ENCODE results near the gene IMMP2L. TPM values are rescaled to one million over a fixed set of nuclear protein-coding genes. Genes with fewer than 3 reads are reported as not detected.

IMMP2L gene
- total RNA-seq, 1 donor from 2014 or later, result 17.8 TPM

GRCh38 chr7:111392294-111392693, 170.0 kb downstream of the IMMP2L start:
- Histone ChIP-seq H3K27me3 (ENCODE audit: low read depth) (no peaks in the 10 kb centered on the region), H3K27ac (replicated peaks) (peak overlapping the region; percentile 73), H3K9me3 (replicated peaks) (no peaks in the 10 kb centered on the region), H3K4me1 (peaks cover 26% of the 10 kb centered on the region), H3K36me3 (no peaks in the 10 kb centered on the region), H3K4me3 (no peak overlapping the region)
- TF ChIP-seq, protein P1, sequence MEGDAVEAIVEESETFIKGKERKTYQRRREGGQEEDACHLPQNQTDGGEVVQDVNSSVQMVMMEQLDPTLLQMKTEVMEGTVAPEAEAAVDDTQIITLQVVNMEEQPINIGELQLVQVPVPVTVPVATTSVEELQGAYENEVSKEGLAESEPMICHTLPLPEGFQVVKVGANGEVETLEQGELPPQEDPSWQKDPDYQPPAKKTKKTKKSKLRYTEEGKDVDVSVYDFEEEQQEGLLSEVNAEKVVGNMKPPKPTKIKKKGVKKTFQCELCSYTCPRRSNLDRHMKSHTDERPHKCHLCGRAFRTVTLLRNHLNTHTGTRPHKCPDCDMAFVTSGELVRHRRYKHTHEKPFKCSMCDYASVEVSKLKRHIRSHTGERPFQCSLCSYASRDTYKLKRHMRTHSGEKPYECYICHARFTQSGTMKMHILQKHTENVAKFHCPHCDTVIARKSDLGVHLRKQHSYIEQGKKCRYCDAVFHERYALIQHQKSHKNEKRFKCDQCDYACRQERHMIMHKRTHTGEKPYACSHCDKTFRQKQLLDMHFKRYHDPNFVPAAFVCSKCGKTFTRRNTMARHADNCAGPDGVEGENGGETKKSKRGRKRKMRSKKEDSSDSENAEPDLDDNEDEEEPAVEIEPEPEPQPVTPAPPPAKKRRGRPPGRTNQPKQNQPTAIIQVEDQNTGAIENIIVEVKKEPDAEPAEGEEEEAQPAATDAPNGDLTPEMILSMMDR (IDR thresholded peaks at IDR 0.05; ENCODE audit: borderline replicate concordance), result no peak
- intact Hi-C loops (cut with micrococcal nuclease), result no loop called here
- no peak for DNase-seq

DNA sequence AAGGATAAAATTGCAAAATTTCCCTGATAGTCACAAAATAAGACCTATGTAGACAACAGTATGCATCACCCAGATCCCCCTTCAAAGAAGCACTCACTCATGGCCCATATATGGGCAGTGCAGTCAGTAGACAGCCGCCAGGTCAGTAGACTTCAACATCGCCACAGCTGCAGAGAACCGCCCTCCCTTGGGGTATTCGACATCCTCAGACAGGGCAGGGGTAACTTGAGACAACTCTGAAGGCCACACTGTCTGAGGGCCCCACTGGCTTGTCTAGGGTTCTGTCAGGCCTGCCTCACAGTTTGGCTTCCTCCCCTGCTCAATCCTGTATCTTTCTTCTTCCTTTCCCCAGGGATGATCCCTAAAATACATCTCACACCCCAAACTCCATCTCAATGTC, 172.3 kb downstream of the IMMP2L start:
- Histone ChIP-seq H3K27me3 (ENCODE audit: low read depth) (no peaks in the 10 kb centered on the region), H3K27ac (replicated peaks) (no peak overlapping the region), H3K4me3 (no peak overlapping the region), H3K9me3 (replicated peaks) (no peaks in the 10 kb centered on the region), H3K36me3 (no peaks in the 10 kb centered on the region), H3K4me1 (peaks cover 26% of the 10 kb centered on the region)
- intact Hi-C loops (cut with micrococcal nuclease), result no loop called here
- DNase-seq, result no peak
- TF ChIP-seq, protein P1 (IDR thresholded peaks at IDR 0.05; ENCODE audit: borderline replicate concordance), result no peak

- intact Hi-C loops (cut with micrococcal nuclease), result no loop called here
- H3K4me1 ChIP-seq, result peaks cover 23% of the 10 kb centered on the region
- DNase-seq, result no peak
- TF ChIP-seq, protein P1 (IDR thresholded peaks at IDR 0.05; ENCODE audit: borderline replicate concordance), result no peak
- no peaks in the 10 kb centered on the region for H3K36me3 ChIP-seq
- H3K9me3 ChIP-seq (replicated peaks), result no peaks in the 10 kb centered on the region
- H3K4me3 ChIP-seq, result no peak overlapping the region
- no peaks in the 10 kb centered on the region for H3K27me3 ChIP-seq (ENCODE audit: low read depth)
- H3K27ac ChIP-seq (replicated peaks), result no peak overlapping the region
Measured at GRCh38 chr7:111388912-111389311, 173.4 kb downstream of the IMMP2L start.

DNA sequence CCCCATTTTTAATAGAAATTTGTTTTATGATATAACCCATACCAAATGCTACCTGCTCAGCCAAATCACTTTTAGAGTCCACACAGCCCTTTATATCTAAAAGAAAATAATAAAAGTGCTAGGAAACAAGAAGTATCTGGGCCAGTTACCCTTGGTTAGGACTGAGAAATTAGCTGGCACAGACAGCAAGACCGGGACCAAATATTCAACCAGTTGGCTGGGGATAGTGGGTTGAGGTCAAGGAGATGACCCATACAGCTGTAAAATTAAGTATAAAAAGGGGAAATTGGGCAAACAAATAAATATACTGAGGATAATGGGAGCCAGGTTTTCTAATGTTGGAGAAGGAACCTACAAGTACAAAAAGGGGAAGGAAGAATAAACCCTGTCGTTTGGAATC, 174.3 kb downstream of the IMMP2L start:
- no peak for DNase-seq
- H3K27me3 ChIP-seq (ENCODE audit: low read depth), result no peaks in the 10 kb centered on the region
- no peak overlapping the region for H3K4me3 ChIP-seq
- TF ChIP-seq, protein P1 (IDR thresholded peaks at IDR 0.05; ENCODE audit: borderline replicate concordance), result no peak
- H3K9me3 ChIP-seq (replicated peaks), result no peaks in the 10 kb centered on the region
- intact Hi-C loops (cut with micrococcal nuclease), result no loop called here
- H3K4me1 ChIP-seq, result peaks cover 16% of the 10 kb centered on the region
- H3K27ac ChIP-seq (replicated peaks), result no peak overlapping the region
- no peaks in the 10 kb centered on the region for H3K36me3 ChIP-seq

DNA sequence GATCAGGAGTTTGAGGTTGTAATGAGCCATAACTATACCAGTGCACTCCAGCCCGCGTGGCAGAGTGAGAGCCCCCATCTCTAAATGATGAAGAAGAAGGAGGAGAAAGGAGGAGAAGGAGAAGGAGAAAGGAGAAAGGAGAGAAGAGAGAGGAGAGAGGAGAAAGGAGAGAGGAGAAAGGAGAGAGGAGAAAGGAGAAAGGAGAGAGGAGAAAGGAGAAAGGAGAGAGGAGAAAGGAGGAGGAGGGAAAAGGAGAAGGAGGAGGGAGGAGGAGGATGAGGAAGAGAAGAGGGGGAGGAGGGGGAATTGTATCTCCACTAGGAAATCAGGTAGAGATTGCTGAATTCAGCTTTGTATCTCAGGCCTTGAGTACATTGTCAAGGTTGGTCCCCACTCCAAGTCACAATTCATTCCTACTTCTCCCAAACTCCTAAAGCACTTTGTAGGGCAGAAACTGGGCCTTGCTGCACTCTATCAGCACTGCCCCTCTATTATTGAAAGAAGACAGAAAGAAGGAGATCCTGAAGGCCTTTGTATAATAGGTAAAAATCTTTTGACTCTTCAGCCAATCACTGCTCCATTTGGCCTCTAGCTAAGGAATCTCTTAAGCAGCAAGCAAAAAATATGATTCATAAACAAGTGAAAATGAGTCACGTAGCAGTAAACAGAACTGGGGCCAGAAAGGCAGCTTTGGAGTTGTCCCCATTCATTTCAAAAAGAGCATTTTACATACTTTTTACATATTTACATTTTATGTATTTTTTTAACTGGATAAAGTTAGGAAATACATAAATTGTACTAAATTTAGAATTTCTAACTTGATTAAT, 178.0 kb downstream of the IMMP2L start:
- Histone ChIP-seq H3K36me3 (no peaks in the 10 kb centered on the region), H3K4me1 (peaks cover 4% of the 10 kb centered on the region), H3K27me3 (ENCODE audit: low read depth) (no peaks in the 10 kb centered on the region), H3K27ac (replicated peaks) (no peak overlapping the region), H3K4me3 (no peak overlapping the region), H3K9me3 (replicated peaks) (no peaks in the 10 kb centered on the region)
- TF ChIP-seq, protein P1 (IDR thresholded peaks at IDR 0.05; ENCODE audit: borderline replicate concordance), result no peak
- DNase-seq, result no peak
- intact Hi-C loops (cut with micrococcal nuclease), result no loop called here

Measured in left ventricle myocardium inferior (tissue), 1 donor.